ENCODE results near the gene ASCL2. TPM values are rescaled to one million over a fixed set of nuclear protein-coding genes. Genes with fewer than 3 reads are reported as not detected.
"Not testable (repeated sequence)": the region's sequence is repeated elsewhere in the genome, so short reads cannot be mapped to it uniquely, and the experiment has no call there.

Gene ASCL2
- total RNA-seq, 2 experiments from 2014 or later: 0.31 to 0.40 TPM

DNA sequence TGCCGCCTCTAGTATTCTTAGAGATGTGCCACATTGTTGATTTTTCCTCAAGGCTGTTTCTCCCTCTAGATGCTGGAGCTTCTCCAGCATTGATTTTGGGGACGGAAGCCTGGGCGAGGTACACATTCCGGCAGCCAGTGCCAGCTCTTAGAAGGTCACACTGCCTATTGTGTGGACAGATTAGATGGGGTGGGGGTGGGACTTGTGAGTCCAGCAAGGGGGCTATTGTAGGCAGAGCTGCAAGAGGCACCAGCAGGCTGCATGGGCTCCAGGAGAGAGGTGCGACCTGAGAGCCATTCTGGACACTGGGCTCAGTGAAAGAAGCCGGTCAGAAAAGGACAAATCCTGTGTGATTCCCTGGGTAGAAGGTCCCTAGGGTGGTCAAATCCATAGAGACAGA is 19.0 kb upstream of the ASCL2 start:
- H3K9me3 Mint-ChIP-seq: no peaks in the 10 kb centered on the region

DNA sequence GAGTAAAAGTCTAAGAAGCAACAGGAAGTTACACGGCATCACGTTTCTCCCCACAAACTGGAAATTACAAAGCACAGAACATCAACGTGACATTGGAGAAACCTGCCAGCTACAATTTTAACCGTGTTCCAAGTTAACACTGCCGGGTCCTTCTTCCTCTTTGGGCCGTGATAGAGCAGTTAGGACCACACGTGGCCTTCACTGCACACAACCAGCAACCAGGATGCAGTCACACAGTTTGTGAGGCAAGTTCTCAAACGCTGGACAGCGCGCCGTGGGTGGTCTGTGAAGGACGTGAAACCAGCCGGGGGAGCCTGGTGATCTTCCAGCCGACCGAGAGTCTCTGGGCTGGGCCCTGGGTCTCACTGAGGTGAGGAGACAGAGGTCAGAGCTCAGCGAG is 16.7 kb upstream of the ASCL2 start:
- Mint-ChIP-seq H3K9me3 (peaks cover 5% of the 10 kb centered on the region), H3K4me3 (no peak overlapping the region), H3K27ac (no peak overlapping the region), H3K27me3 (peaks cover 17% of the 10 kb centered on the region), H3K36me3 (ENCODE audit: low read depth) (peaks cover 2% of the 10 kb centered on the region), H3K4me1 (peaks cover 8% of the 10 kb centered on the region)
- peak; percentile 5 for DNase-seq
- ChIA-PET CTCF (no interaction called here), POLR2A (no interaction called here)

More for the DNA sequence above, 19.0 kb upstream of the ASCL2 start:
- ChIA-PET CTCF (no interaction called here), POLR2A (no interaction called here)
- H3K27ac Mint-ChIP-seq: no peak overlapping the region
- peaks cover 6% of the 10 kb centered on the region for H3K27me3 Mint-ChIP-seq
- H3K36me3 Mint-ChIP-seq (ENCODE audit: low read depth): peaks cover 2% of the 10 kb centered on the region
- peaks cover 8% of the 10 kb centered on the region for H3K4me1 Mint-ChIP-seq
- DNase-seq: peak; percentile 4
- no peak overlapping the region for H3K4me3 Mint-ChIP-seq

DNA sequence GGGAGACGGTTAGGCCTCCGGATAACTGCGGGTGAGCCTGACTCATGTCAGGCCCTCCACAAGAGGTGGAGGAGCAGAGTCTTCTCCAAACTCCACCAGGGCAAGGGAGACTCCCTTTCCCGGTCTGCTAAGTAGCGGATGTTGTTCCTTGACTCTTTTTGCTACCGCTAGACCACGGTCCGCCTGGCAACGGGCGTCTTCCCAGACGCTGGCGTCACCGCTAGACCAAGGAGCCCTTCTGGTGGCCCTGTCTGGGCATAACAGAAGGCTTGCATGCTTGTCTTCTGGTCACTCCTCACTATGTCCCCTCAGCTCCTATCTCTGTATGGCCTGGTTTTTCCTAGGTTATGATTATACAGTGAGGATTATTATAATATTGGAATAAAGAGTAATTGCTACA is 16.0 kb upstream of the ASCL2 start:
- POLR2A ChIA-PET; H3K4me1 Mint-ChIP-seq; CTCF ChIA-PET; DNase-seq; H3K4me3 Mint-ChIP-seq; H3K9me3 Mint-ChIP-seq; H3K27ac Mint-ChIP-seq; H3K36me3 Mint-ChIP-seq (ENCODE audit: low read depth): not testable (repeated sequence)
- H3K27me3 Mint-ChIP-seq: peaks cover 17% of the 10 kb centered on the region

DNA sequence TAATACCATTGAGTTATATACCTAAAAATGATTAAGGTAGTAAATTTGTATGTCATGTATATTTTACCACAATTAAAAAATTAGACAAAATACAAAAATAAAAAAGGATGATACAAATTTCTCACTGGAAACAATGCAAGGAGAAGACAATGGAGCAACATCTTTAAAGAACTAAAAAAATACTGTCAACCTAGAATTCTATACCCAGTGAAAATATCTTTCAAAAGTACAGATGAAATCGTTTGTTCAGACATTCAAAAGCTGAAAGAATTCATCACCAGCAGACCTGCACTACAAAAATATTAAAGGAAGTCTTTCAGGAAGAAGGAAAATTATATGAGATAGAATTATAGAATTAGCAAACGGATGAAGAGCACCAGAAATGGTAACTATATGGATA is 9.8 kb upstream of the ASCL2 start:
- ChIA-PET CTCF (interaction anchor here (0.7 kb wide), 1 partner anchor 179 kb away, joined by 3 read pairs; no protein-coding TSS in a partner anchor), POLR2A (no interaction called here)

DNA sequence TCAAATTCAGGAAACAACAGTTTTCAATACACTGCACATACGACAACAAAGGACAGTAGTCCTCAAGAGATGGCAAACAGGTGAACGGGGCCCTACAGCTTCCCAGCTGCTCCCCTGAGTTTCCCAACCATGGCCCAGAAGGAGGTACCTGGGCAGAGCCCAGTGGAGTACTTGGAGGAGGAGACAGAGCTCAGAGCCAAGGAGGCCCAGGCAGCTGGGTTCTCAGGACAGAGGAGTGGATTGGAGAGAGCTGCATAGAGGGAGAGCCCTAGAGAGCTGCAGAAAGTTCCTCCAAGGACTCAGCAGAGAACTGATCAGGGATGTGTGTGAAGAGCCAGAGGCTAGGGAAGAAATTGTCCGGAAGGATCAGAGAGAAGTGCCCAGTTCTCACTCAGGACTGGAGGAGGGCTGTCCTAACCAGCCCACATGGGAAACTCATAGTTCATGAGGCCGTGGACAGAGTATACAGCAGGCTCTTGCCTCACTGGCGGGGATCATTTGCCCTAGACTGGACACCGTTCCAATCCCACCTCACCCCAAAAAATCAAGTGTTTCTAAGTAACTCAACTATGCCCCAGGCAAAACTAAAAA is 7.6 kb upstream of the ASCL2 start:
- Mint-ChIP-seq H3K4me1 (peaks cover 7% of the 10 kb centered on the region), H3K36me3 (ENCODE audit: low read depth) (peaks cover 6% of the 10 kb centered on the region), H3K4me3 (no peak overlapping the region), H3K27ac (no peak overlapping the region), H3K27me3 (peaks cover 33% of the 10 kb centered on the region), H3K9me3 (peaks cover 9% of the 10 kb centered on the region)
- POLR2A ChIA-PET: no interaction called here
- no peak for DNase-seq
- CTCF ChIA-PET: interaction anchor here (1.3 to 1.7 kb wide), 3 partner anchors 9 to 27 kb away, joined by 3 to 5 read pairs (median 5); no protein-coding TSS in a partner anchor

More for the DNA sequence above, 9.8 kb upstream of the ASCL2 start:
- Mint-ChIP-seq H3K4me1 (peaks cover 7% of the 10 kb centered on the region), H3K27me3 (peaks cover 35% of the 10 kb centered on the region), H3K4me3 (no peak overlapping the region), H3K27ac (no peak overlapping the region), H3K9me3 (peaks cover 9% of the 10 kb centered on the region), H3K36me3 (ENCODE audit: low read depth) (peaks cover 8% of the 10 kb centered on the region)
- DNase-seq: no peak

DNA sequence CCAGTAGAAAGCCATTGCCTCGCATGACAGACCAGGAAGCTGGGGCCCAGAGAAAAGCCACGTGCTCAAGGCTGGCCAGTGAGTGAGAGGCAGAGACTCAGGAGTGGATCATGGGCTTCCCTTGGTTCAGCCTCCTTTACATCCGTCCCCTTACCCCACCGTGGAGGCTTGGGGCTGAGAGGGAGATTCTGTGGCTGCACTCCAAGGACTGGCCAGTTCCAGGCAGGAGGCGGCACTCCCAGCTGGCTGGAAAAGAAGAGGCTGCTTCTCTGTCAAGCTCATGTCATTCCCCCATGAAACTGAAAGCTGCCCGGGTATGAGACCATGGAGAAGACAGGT is 6.6 kb upstream of the ASCL2 start:
- peaks cover 34% of the 10 kb centered on the region for H3K27me3 Mint-ChIP-seq
- H3K9me3 Mint-ChIP-seq: peaks cover 4% of the 10 kb centered on the region
- no peak overlapping the region for H3K4me3 Mint-ChIP-seq
- no peak overlapping the region for H3K27ac Mint-ChIP-seq
- H3K4me1 Mint-ChIP-seq: peaks cover 7% of the 10 kb centered on the region
- POLR2A ChIA-PET: no interaction called here
- DNase-seq: no peak
- CTCF ChIA-PET: interaction anchor here (1.0 to 1.6 kb wide), 2 partner anchors 22 to 28 kb away, joined by 3 to 5 read pairs; no protein-coding TSS in a partner anchor
- H3K36me3 Mint-ChIP-seq (ENCODE audit: low read depth): peaks cover 6% of the 10 kb centered on the region

DNA sequence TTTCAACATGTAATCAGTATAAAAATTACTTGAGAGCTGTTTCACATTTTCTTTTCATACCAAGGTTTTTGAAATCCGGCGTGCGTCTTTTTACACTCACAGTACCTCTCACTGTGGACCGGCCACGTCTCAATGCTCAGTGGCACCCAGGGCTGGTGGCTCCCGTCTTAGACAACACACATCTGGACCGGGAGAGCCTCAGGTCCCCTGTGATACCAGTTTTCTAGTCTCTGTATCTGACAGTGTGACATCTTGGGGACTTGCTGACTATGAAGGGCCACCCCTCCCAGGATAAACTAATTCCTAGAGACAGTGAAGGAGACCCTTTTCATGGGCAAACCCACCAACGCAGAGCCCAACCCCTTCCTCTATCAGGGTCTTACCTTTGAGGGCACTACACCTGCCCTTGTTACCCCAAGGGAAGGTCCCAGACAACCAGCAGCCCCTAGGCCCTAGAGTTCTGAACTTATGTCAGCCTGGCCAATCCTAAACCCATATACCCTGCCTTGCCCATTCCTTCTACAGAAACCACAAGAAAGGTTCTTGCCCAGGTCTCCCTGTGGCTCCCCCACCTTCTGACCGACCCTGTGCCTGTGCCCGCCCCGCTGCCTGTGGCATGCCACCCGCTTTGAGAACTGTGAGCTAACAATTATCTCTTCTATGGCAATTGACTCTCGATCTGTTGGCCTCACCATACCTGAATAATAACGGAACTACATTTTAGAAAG is 6.1 kb upstream of the ASCL2 start:
- peaks cover 38% of the 10 kb centered on the region for H3K27me3 Mint-ChIP-seq
- DNase-seq: no peak
- ChIA-PET POLR2A (no interaction called here), CTCF (interaction anchor here (1.0 to 1.7 kb wide), 3 partner anchors 22 to 144 kb away, joined by 3 to 5 read pairs (median 4); no protein-coding TSS in a partner anchor)
- peaks cover 6% of the 10 kb centered on the region for H3K36me3 Mint-ChIP-seq (ENCODE audit: low read depth)
- no peak overlapping the region for H3K4me3 Mint-ChIP-seq
- no peak overlapping the region for H3K27ac Mint-ChIP-seq
- H3K9me3 Mint-ChIP-seq: peaks cover 4% of the 10 kb centered on the region
- H3K4me1 Mint-ChIP-seq: peaks cover 9% of the 10 kb centered on the region

DNA sequence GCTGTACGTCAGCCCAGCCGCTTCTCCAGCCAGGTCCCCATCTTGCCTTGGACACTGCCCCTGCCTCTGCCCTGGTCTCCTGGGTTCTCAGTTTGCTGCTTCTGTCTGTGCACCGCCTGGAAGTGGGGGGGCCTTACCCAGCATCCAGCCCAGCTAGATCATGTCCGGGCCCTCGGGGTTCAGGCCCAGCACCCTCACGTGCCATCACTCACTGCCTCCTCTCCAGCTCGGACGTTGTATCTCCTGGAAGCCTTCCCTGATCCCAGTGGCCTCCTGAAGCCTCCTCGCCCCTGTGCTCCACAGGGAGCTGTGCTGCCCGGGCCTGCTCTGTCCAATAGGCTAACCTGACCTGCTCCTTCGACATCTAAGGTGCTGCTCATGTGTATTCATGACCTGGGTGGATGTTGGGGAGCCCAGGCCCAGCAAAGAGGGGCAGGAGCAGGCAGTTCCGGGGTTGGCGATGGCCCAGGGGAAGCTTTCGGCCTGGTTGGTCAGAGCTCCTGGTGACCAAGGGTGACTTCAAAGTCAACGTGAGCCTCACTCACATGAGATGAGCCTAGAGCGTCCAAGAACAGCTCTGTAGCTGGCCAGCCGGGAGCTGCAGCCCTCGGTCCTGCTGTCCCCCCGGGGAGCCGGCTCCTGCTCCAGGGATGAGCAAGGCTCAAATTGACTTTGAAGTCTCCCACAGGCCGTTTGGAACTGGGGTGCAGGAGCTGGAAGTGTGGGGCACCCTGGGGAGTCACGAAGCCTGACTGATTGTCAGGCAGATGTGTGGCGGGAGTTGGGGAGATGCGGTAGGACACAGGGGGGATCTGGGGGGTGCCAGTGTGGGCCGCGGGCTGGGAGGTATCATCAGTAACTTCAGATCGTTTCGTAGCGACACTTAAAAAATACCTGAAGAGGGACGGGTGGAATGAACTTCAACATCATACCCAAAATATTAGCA is 5.2 kb upstream of the ASCL2 start:
- H3K9me3 Mint-ChIP-seq: peaks cover 4% of the 10 kb centered on the region
- no peak overlapping the region for H3K27ac Mint-ChIP-seq
- peaks cover 10% of the 10 kb centered on the region for H3K4me1 Mint-ChIP-seq
- ChIA-PET CTCF (interaction anchor here (0.9 to 1.7 kb wide), 5 partner anchors 13 to 145 kb away, joined by 3 to 5 read pairs (median 4); no protein-coding TSS in a partner anchor), POLR2A (no interaction called here)
- no peak for DNase-seq
- no peak overlapping the region for H3K4me3 Mint-ChIP-seq
- peaks cover 6% of the 10 kb centered on the region for H3K36me3 Mint-ChIP-seq (ENCODE audit: low read depth)
- H3K27me3 Mint-ChIP-seq: peaks cover 39% of the 10 kb centered on the region

DNA sequence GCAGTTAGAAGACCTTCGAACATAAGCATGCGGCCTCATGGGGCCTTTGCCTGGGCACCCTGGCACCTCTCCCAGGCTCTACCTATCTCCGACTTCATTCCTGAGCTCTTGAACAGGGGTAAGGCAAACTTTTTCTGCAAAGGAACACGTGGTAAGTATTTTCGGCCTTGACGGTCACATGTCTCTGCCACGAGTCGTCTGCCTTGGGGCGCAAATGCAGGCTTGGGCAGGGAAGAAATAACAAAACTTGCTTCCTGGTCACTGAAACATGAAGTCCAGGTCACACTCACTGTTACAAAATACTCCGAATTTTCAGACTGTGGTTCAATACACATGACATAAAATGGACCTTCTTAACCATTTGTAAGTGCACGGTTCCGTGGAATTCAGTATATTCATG is 3.4 kb upstream of the ASCL2 start:
- ChIA-PET CTCF (no interaction called here), POLR2A (no interaction called here)
- Mint-ChIP-seq H3K36me3 (ENCODE audit: low read depth) (no peaks in the 10 kb centered on the region), H3K4me3 (no peak overlapping the region), H3K27ac (no peak overlapping the region), H3K27me3 (peaks cover 37% of the 10 kb centered on the region), H3K4me1 (peaks cover 12% of the 10 kb centered on the region), H3K9me3 (no peaks in the 10 kb centered on the region)
- no peak for DNase-seq

DNA sequence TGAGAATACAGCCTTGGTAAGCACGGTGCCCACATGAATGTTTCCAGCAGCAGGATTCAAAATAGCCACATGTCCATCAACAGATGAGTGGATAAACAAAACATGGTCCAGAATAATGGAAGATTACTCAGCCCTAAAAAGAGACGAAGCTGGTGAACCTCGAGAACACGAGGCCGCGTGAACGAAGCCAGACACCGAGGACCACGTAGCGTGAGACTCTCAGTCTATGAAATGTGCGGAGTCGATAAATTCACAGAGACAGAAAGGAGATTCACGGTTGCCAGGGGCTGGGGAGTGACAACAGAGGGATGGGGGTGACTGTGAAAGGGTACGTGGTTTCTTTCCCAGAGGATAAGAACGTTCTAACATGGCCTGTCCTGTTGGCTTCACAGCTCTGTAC is 2.9 kb upstream of the ASCL2 start:
- Mint-ChIP-seq H3K36me3 (ENCODE audit: low read depth) (no peaks in the 10 kb centered on the region), H3K4me1 (peaks cover 14% of the 10 kb centered on the region), H3K4me3 (no peak overlapping the region), H3K9me3 (no peaks in the 10 kb centered on the region), H3K27me3 (peaks cover 40% of the 10 kb centered on the region), H3K27ac (no peak overlapping the region)
- CTCF ChIA-PET: no interaction called here
- DNase-seq: no peak
- POLR2A ChIA-PET: no interaction called here

DNA sequence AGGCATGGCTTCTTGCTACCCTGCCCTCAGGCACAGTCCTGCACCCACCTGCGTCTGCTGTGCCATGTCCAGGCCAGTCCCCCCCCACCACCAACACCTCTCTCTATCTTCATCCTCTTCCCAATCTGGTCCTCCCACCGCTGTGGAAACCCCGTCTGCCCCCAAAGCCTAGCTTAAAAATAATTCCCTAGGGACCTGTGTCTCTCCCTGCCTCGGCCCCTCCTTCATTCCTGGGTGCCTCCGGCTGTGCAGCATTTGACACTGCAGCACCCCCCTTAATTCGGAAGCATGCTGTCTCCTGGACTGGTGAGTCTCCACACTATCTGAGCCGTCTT is 2.5 kb upstream of the ASCL2 start:
- CTCF ChIA-PET: no interaction called here
- peaks cover 36% of the 10 kb centered on the region for H3K27me3 Mint-ChIP-seq

DNA sequence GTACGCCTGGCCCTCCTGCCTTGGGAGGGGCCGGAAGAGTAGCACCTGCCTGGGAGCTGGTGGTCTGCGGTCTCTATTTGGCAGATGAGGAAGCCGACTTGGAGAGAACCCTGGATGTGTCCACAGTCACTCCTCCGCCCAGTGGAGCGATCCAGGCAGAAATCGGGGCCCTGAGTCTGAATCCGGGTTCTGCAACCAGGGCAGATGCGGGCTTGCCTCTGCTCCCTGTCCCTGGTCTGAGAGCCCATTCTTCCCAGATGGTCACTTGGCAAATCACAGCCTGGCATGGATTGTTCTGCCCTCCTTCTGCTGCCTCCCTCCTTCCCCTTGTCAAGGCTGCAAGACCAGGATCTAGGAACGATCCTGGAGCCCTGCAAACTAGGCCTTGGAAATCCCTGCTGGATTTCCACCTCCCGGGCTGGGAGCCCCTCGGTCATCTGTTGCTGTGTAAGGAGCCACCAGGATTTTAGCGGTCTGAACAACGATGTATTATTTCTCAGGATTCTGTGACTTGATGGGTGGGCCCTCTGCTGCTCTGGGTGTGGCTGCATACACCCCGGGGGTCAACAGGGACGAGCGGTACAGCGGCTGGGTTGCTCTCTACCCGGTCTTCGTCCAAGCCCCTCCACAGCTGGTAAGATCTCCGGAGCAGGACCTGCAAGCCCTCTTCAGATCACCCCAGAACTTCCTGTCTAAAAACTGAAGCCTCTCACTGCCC is 2.0 kb upstream of the ASCL2 start:
- H3K27ac Mint-ChIP-seq: no peak overlapping the region
- peaks cover 14% of the 10 kb centered on the region for H3K4me1 Mint-ChIP-seq
- no peaks in the 10 kb centered on the region for H3K9me3 Mint-ChIP-seq
- DNase-seq: no peak
- ChIA-PET CTCF (no interaction called here), POLR2A (no interaction called here)
- H3K36me3 Mint-ChIP-seq (ENCODE audit: low read depth): no peaks in the 10 kb centered on the region
- H3K4me3 Mint-ChIP-seq: no peak overlapping the region
- H3K27me3 Mint-ChIP-seq: peaks cover 33% of the 10 kb centered on the region

More for the DNA sequence above, 2.5 kb upstream of the ASCL2 start:
- H3K4me1 Mint-ChIP-seq: peaks cover 17% of the 10 kb centered on the region
- H3K9me3 Mint-ChIP-seq: no peaks in the 10 kb centered on the region
- no peaks in the 10 kb centered on the region for H3K36me3 Mint-ChIP-seq (ENCODE audit: low read depth)
- POLR2A ChIA-PET: no interaction called here
- no peak overlapping the region for H3K27ac Mint-ChIP-seq
- DNase-seq: no peak
- H3K4me3 Mint-ChIP-seq: no peak overlapping the region

Measured in activated CD4-positive, alpha-beta T cell treated with anti-CD3 and anti-CD28 coated beads, Interleukin-2, amount 10 ng/mL, durations not matched to agents 7 days and 5 days (primary cell).